ENCODE results near the gene C1QTNF7.

C1QTNF7 gene

DNA sequence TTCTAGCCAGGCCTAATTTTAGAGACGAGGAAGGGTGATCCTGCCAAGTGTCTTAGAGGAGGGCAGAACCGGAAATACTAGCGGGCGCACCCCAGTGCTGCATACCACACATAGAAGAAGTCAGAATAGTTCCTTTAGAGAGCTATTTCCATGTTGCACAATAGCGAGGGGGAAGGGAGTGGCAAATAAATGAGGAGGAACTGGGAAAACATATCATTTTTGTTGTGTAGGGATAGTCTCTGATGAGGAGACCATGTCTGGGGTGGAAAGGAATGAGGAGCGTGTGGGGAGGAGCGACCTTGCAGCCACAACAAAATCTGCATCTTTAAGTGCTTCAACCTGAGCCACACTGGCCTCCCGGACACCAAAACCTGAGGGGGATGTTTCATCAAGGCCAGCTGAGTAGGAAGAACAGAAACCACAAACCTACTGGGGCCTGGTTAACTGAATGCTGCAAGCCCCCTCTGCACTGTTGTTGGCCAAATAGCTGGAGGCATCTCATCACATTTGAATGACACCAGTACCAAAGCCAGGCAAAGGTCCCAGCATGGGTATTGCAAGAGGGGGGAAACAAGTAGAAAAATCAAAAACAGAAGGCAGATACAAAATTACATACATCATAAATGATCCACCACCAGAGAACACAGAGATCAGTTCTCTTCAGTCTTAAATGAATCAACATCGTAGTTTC is 26.7 kb upstream of the C1QTNF7 start:
- Histone ChIP-seq H3K4me3 (ENCODE audit: insufficient read length, low read depth) (no peak overlapping the region), H3K4me1 (ENCODE audit: insufficient read depth, insufficient read length) (no peaks in the 10 kb centered on the region), H3K27me3 (ENCODE audit: insufficient read depth, insufficient read length) (no peaks in the 10 kb centered on the region), H3K9me3 (ENCODE audit: insufficient read depth, low read length) (peaks cover 10% of the 10 kb centered on the region), H3K36me3 (ENCODE audit: insufficient read depth, insufficient read length, low read length) (no peaks in the 10 kb centered on the region), H3K9ac (ENCODE audit: insufficient read length, low read depth) (no peak overlapping the region)
- TF ChIP-seq SUZ12 (IDR thresholded peaks at IDR 0.05; ENCODE audit: extremely low read depth, insufficient read depth, insufficient read length): no peak
- no peak for TF ChIP-seq YY1 (IDR thresholded peaks at IDR 0.05; ENCODE audit: insufficient read depth, insufficient read length)
- TF ChIP-seq ZNF274 (IDR thresholded peaks at IDR 0.05; ENCODE audit: low read depth, low read length): no peak
- peak; percentile 52 for DNase-seq (ENCODE audit: low read depth, low spot score)

DNA sequence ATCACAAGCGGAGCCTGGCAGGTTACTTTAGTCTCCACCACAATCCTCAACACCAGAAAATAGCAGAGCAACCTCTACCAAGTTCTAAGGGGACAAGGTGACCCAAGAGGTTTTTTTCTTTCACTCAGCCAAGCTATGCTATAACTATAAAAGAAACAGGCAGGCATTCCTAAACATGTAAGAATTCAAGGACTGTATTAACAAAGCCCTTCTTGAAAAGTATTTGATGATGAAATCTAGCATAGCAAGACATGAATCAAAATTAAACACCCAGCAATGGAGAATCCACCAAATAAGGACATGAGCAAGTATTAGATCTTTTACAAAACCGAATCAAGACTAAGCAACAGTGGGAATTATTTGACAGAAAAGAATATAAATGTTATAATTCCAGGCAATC is 25.7 kb upstream of the C1QTNF7 start:
- H3K4me3 ChIP-seq (ENCODE audit: insufficient read length, low read depth): no peak overlapping the region
- H3K27me3 ChIP-seq (ENCODE audit: insufficient read depth, insufficient read length): no peaks in the 10 kb centered on the region
- H3K9me3 ChIP-seq (ENCODE audit: insufficient read depth, low read length): peaks cover 9% of the 10 kb centered on the region
- TF ChIP-seq ZNF274 (IDR thresholded peaks at IDR 0.05; ENCODE audit: low read depth, low read length) (no peak), SUZ12 (IDR thresholded peaks at IDR 0.05; ENCODE audit: extremely low read depth, insufficient read depth, insufficient read length) (no peak), YY1 (IDR thresholded peaks at IDR 0.05; ENCODE audit: insufficient read depth, insufficient read length) (no peak)
- DNase-seq (ENCODE audit: low read depth, low spot score): no peak
- H3K9ac ChIP-seq (ENCODE audit: insufficient read length, low read depth): no peak overlapping the region
- no peaks in the 10 kb centered on the region for H3K4me1 ChIP-seq (ENCODE audit: insufficient read depth, insufficient read length)
- no peaks in the 10 kb centered on the region for H3K36me3 ChIP-seq (ENCODE audit: insufficient read depth, insufficient read length, low read length)

- no peaks in the 10 kb centered on the region for H3K27me3 ChIP-seq (ENCODE audit: insufficient read depth, insufficient read length)
- no peak overlapping the region for H3K4me3 ChIP-seq (ENCODE audit: insufficient read length, low read depth)
- H3K9me3 ChIP-seq (ENCODE audit: insufficient read depth, low read length): peaks cover 7% of the 10 kb centered on the region; the same call in 1 of the 2 replicates
- no peak for DNase-seq (ENCODE audit: low read depth, low spot score)
- H3K36me3 ChIP-seq (ENCODE audit: insufficient read depth, insufficient read length, low read length): no peaks in the 10 kb centered on the region
- no peak overlapping the region for H3K9ac ChIP-seq (ENCODE audit: insufficient read length, low read depth)
- no peaks in the 10 kb centered on the region for H3K4me1 ChIP-seq (ENCODE audit: insufficient read depth, insufficient read length)
- no peak for TF ChIP-seq ZNF274 (IDR thresholded peaks at IDR 0.05; ENCODE audit: low read depth, low read length)
- TF ChIP-seq SUZ12 (IDR thresholded peaks at IDR 0.05; ENCODE audit: extremely low read depth, insufficient read depth, insufficient read length): no peak
- no peak for TF ChIP-seq YY1 (IDR thresholded peaks at IDR 0.05; ENCODE audit: insufficient read depth, insufficient read length)
Measured at GRCh38 chr4:15402974-15403373, 24.9 kb upstream of the C1QTNF7 start.

DNA sequence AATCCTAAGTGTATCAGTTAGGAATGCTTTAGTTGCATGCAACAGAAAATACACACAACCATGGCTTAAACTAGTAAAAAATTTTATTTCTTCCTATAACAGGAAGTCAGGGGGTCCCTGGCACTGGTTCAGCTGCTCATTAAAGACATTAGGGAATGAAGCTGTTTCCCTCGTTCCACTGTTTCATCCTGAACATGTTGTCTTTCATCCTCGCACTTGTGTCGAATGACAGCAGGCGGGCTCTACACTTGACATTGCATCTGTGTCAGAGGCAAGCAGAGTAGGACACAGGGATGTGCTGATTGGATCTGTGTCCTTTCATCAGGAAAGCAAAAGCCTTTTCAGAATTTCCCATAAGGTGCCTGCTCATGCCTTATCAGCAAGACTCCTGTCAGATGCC is 22.8 kb upstream of the C1QTNF7 start:
- Histone ChIP-seq H3K4me1 (ENCODE audit: insufficient read depth, insufficient read length) (no peaks in the 10 kb centered on the region), H3K9ac (ENCODE audit: insufficient read length, low read depth) (no peak overlapping the region)

GRCh38 chr4:15410750-15411149 is 17.1 kb upstream of the C1QTNF7 start:
- Histone ChIP-seq H3K9me3 (ENCODE audit: insufficient read depth, low read length) (peaks cover 8% of the 10 kb centered on the region; the same call in 1 of the 2 replicates), H3K9ac (ENCODE audit: insufficient read length, low read depth) (no peak overlapping the region), H3K36me3 (ENCODE audit: insufficient read depth, insufficient read length, low read length) (no peaks in the 10 kb centered on the region), H3K4me3 (ENCODE audit: insufficient read length, low read depth) (no peak overlapping the region), H3K4me1 (ENCODE audit: insufficient read depth, insufficient read length) (no peaks in the 10 kb centered on the region), H3K27me3 (ENCODE audit: insufficient read depth, insufficient read length) (no peaks in the 10 kb centered on the region)
- no peak for DNase-seq (ENCODE audit: low read depth, low spot score)
- no peak for TF ChIP-seq SUZ12 (IDR thresholded peaks at IDR 0.05; ENCODE audit: extremely low read depth, insufficient read depth, insufficient read length)
- TF ChIP-seq ZNF274 (IDR thresholded peaks at IDR 0.05; ENCODE audit: low read depth, low read length): no peak
- TF ChIP-seq YY1 (IDR thresholded peaks at IDR 0.05; ENCODE audit: insufficient read depth, insufficient read length): no peak

More for the DNA sequence above, 22.8 kb upstream of the C1QTNF7 start:
- Histone ChIP-seq H3K9me3 (ENCODE audit: insufficient read depth, low read length) (no peaks in the 10 kb centered on the region), H3K27me3 (ENCODE audit: insufficient read depth, insufficient read length) (no peaks in the 10 kb centered on the region), H3K4me3 (ENCODE audit: insufficient read length, low read depth) (no peak overlapping the region), H3K36me3 (ENCODE audit: insufficient read depth, insufficient read length, low read length) (no peaks in the 10 kb centered on the region)
- TF ChIP-seq YY1 (IDR thresholded peaks at IDR 0.05; ENCODE audit: insufficient read depth, insufficient read length) (no peak), ZNF274 (IDR thresholded peaks at IDR 0.05; ENCODE audit: low read depth, low read length) (no peak), SUZ12 (IDR thresholded peaks at IDR 0.05; ENCODE audit: extremely low read depth, insufficient read depth, insufficient read length) (no peak)
- no peak for DNase-seq (ENCODE audit: low read depth, low spot score)

DNA sequence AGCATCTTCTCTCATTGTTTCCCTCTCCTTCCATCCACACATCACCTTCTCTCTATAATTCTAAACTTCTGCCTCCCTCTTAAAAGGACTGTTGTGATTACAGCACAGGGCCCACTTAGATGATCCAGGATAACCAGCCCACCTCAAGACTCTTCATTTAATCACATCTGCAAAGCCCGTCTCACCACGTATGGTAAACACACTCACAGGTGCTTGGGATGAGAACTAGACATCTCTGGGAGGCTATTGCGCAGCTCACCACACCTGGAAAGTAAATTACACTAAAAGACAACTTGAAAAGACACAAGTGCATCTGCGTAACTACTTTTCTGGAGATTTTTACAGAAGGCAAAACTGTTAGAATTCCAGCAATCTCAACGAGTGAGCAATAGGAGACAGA is 15.4 kb upstream of the C1QTNF7 start:
- Histone ChIP-seq H3K27me3 (ENCODE audit: insufficient read depth, insufficient read length) (no peaks in the 10 kb centered on the region), H3K4me1 (ENCODE audit: insufficient read depth, insufficient read length) (no peaks in the 10 kb centered on the region), H3K36me3 (ENCODE audit: insufficient read depth, insufficient read length, low read length) (no peaks in the 10 kb centered on the region), H3K9me3 (ENCODE audit: insufficient read depth, low read length) (peaks cover 8% of the 10 kb centered on the region; the same call in 1 of the 2 replicates), H3K9ac (ENCODE audit: insufficient read length, low read depth) (no peak overlapping the region), H3K4me3 (ENCODE audit: insufficient read length, low read depth) (no peak overlapping the region)
- no peak for TF ChIP-seq SUZ12 (IDR thresholded peaks at IDR 0.05; ENCODE audit: extremely low read depth, insufficient read depth, insufficient read length)
- TF ChIP-seq ZNF274 (IDR thresholded peaks at IDR 0.05; ENCODE audit: low read depth, low read length): no peak
- TF ChIP-seq YY1 (IDR thresholded peaks at IDR 0.05; ENCODE audit: insufficient read depth, insufficient read length): no peak
- no peak for DNase-seq (ENCODE audit: low read depth, low spot score)

DNA sequence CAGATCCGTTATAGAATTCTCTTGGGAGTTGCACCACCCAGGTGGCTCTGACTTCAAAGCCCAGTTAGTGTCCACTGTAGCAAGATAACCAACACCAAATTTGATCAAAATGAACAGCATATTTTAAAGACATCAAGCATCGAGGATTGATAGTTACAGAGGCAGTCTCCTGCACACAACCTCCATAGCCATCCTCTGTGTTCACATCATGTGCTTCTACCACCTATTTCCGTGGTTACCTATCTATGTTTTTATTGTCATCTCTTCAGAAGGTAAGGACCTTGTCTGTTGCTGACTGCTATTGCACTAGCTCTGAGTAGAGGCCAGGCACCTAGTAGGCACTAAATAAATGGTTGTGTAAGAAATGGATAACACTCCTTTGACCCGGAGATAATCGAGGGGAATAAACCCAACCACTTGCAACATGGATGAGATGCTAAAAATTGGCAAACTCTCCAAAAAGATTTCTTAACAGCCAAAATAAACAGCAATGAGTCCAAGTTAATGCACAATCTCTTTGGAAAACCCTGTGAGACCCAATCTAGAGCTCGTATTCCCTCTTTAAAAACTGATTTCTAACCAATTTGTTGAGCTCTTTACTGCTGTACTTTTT is 14.7 kb upstream of the C1QTNF7 start:
- no peak overlapping the region for H3K4me3 ChIP-seq (ENCODE audit: insufficient read length, low read depth)
- no peaks in the 10 kb centered on the region for H3K36me3 ChIP-seq (ENCODE audit: insufficient read depth, insufficient read length, low read length)
- H3K27me3 ChIP-seq (ENCODE audit: insufficient read depth, insufficient read length): no peaks in the 10 kb centered on the region
- H3K9ac ChIP-seq (ENCODE audit: insufficient read length, low read depth): no peak overlapping the region
- H3K4me1 ChIP-seq (ENCODE audit: insufficient read depth, insufficient read length): no peaks in the 10 kb centered on the region
- DNase-seq (ENCODE audit: low read depth, low spot score): no peak
- H3K9me3 ChIP-seq (ENCODE audit: insufficient read depth, low read length): peaks cover 8% of the 10 kb centered on the region; the same call in 1 of the 2 replicates
- TF ChIP-seq SUZ12 (IDR thresholded peaks at IDR 0.05; ENCODE audit: extremely low read depth, insufficient read depth, insufficient read length) (no peak), YY1 (IDR thresholded peaks at IDR 0.05; ENCODE audit: insufficient read depth, insufficient read length) (no peak), ZNF274 (IDR thresholded peaks at IDR 0.05; ENCODE audit: low read depth, low read length) (no peak)
